GM13976 (cell line): ENCODE data around the gene PF4V1.

ENCODE experiments used
- DNase-seq: peaks from one replicate; pipeline ENCODE4 v3.0.0; 2012; ENCODE audit warnings: low spot score
- in situ Hi-C: fragments of 300-500 bp; cut with MboI; formaldehyde crosslinking; loops from one replicate; pipeline ENCODE4 v1.12.0; 2022; ENCODE audit warnings: low sequenced_read_pairs, mixed read lengths, inconsistent platforms; ENCODE audit not compliant: unreplicated experiment
- TF ChIP-seq, protein P1 (sequence below): IDR thresholded peaks from 2 replicates; pipeline ENCODE4 v1.5.1; 2012; ENCODE audit warnings: borderline replicate concordance, mild to moderate bottlenecking; ENCODE audit not compliant: insufficient read depth; ENCODE audit errors: extremely low read depth, missing control alignments, control extremely low read depth

PF4V1 gene

DNA sequence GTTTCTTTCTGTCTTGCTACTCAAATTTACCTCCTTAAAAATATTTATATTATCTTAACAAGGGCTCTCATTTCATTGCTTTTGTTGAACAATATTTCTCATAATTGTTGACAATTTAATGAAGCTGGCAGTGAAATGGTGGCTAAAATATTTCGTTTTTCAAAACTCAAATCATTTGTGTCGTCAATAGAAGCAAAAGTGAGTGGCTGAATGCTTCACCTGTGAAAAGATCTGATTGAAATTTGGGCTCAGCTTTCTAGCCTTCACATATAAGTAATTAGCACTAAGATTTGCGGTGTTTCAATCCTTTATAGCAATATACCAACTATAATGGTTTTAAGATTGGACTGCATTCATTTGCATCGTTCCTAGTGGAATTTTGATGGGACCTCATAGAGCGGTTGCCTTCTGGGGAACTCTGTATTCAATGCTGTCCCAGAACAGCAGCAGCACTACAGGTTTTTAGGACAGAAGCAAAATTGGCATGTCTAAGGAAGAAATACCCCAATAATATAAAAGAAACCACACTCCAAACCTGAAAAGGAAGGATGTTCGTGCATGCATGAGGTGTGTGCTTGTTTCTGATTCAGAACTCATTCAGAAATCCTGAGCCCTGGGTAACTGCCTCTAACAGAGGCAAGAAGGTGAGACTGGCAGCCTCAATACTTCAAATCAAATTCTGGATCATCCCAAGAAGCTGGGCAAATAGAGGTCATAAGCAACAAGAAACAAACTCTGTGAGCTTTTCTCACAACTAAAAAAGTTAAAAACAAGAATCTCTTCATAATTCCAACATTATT, 18.6 kb downstream of the PF4V1 start:
- no peak for DNase-seq
- in situ Hi-C loops: no loop called here
- TF ChIP-seq, protein P1, sequence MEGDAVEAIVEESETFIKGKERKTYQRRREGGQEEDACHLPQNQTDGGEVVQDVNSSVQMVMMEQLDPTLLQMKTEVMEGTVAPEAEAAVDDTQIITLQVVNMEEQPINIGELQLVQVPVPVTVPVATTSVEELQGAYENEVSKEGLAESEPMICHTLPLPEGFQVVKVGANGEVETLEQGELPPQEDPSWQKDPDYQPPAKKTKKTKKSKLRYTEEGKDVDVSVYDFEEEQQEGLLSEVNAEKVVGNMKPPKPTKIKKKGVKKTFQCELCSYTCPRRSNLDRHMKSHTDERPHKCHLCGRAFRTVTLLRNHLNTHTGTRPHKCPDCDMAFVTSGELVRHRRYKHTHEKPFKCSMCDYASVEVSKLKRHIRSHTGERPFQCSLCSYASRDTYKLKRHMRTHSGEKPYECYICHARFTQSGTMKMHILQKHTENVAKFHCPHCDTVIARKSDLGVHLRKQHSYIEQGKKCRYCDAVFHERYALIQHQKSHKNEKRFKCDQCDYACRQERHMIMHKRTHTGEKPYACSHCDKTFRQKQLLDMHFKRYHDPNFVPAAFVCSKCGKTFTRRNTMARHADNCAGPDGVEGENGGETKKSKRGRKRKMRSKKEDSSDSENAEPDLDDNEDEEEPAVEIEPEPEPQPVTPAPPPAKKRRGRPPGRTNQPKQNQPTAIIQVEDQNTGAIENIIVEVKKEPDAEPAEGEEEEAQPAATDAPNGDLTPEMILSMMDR: no peak

DNA sequence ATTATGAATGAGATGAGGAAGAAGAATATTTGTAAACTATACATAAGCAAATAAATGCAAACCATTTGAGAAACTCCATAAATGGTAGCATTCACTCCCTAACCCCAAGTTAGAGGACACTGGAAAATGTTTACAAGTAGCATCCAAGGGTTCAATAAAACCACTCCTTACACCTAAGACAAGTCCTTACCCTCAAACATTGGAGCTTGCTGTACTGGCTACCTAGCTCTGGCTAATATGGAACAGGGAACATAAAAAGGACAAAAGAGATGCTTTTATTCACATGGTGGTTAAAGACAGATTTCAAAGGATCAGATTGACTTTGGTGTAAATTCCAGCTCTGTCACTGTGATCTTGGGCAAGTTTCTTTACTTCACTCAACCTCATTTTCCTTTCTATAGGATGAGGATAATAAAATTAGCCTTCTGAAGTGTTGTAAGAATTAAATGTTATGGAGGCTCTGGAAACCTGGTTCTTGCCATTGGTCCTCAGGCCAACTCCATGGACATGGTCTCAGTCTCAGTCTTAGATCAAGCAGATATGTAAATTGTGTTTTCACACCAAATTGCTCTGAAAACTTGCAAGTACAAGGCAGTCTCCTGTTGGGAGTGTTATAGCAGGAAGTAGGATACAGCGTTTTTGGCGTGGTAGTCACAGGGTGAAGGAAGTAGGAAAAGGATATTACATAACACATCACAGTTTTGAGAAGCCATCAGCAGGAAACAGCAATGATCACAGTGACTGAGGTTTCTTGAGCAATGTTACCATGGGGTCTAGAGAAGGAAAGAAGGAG, 19.4 kb downstream of the PF4V1 start:
- in situ Hi-C loops: no loop called here
- no peak for DNase-seq
- TF ChIP-seq, protein P1: no peak

DNA sequence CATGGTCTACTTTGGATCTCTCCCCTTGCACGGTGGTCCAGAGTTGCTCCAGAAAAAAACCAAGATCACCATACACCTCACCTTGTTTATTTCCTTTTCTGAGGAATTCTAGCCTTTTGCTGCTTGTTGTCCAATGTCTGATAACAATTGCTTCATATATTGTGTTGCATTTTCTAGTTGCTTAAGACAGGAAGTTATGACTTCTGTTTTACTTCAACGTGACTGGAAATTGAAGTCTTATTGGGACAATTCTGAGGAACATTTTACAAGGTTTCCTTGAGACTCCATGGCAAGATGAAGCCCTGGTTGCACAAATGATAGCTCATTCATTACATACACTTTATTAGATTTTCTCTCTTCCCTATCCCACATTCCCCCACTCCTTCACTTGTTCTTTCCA, 21.3 kb downstream of the PF4V1 start:
- no peak for DNase-seq
- in situ Hi-C loops: no loop called here

DNA sequence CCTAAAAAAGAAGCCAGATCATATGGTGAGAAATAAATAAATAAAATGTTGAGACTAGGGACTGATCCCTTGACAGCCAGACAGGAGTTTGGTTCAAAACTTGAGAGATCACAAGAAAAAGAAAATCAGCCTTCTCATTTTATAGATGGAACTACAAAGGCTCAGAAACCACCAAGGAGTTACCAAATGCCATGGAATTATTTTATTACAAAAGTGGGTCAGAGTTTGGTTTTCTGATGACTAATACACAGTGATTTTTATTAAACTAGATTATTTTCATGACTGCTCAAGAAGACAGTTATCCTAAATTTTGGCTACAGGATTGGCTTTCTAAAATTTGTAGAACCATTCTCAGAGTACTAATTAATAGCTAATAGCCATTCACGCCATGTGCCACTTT, 22.3 kb downstream of the PF4V1 start:
- in situ Hi-C loops: no loop called here
- TF ChIP-seq, protein P1: no peak
- no peak for DNase-seq

More for the DNA sequence above, 21.3 kb downstream of the PF4V1 start:
- TF ChIP-seq, protein P1: no peak

DNA sequence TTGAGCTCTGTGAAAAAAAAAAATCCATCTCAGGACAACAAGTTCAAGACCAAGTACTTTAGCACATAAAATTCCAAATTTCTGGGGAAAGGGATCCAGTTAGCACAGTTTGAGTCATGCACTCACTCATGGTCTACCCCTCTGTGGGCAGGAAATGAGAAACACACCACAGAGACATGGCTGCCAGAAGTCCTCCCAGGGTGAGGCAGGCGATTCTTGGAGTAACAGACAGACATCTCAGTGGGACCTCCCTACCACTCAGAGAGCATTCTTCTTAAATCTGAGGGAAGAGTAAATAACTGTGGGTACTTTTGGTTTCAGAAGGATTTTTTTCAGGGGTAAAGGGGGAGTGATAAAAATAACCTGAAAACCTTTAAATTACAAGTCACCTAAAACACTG, 30.2 kb downstream of the PF4V1 start:
- no peak for DNase-seq
- in situ Hi-C loops: no loop called here
- TF ChIP-seq, protein P1: no peak

DNA sequence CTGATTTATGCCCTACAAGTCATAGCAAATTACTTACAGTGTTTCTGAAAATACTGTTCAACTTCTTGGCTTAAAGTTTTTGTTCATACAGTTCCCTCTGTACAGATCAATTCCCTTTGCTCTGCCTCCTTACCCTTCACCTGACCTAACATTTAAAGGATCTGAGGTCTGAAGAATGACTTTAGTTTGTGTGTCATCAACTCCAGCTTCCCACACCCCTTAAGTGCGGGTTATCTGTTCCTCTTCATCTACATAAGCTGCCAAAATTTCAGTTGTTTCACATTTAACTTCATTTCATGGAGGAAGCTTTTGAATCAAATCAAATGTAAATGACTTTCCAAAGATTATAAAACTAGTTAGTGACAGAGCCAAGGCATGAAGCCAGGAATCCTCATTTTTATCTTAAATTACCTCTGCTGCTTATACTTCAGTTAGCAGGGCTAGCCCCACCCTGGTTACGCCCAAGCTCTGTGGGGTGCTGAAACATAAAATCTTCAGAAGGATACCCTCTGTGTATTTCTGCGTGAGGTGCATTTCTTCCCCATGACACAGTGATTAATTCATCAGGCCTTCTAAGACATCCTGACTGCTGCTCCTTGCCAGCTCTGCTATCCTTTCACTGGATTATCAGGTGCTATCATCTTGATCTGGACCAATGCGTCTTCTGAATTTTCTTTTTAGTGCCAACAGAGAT, 32.6 kb downstream of the PF4V1 start:
- no peak for DNase-seq
- TF ChIP-seq, protein P1: no peak
- in situ Hi-C loops: no loop called here
